Astrocyte of the spinal cord (primary cell): ENCODE data around the gene GOPC.

Experiments used
- DNase-seq: peaks from one replicate; pipeline ENCODE4 v3.0.0; 2011; ENCODE audit warnings: low read depth, low spot score
- H3K4me3 ChIP-seq: 2 replicates; pipeline ENCODE4 v1.5.1; 2011; ENCODE audit warnings: low read depth, mild to moderate bottlenecking, low read length, moderate library complexity
- CTCF ChIP-seq: IDR thresholded peaks from 2 replicates; pipeline ENCODE4 v1.5.1; 2012; ENCODE audit warnings: low read depth, mild to moderate bottlenecking, low read length, inconsistent platforms
- in situ Hi-C: cut with HindIII; loops from 2 replicates; pipeline ENCODE4 v1.10.0; 2017; ENCODE audit warnings: low sequenced_read_pairs

The GOPC gene

GRCh38 chr6:117595099-117595923 is 7.0 kb downstream of the GOPC start:
- no peak for TF ChIP-seq CTCF
- in situ Hi-C loops: no loop called here
- no peak overlapping the region for H3K4me3 ChIP-seq
- no peak for DNase-seq

GRCh38 chr6:117592983-117593759 is 9.1 kb downstream of the GOPC start:
- no peak overlapping the region for H3K4me3 ChIP-seq
- no peak for TF ChIP-seq CTCF
- no peak for DNase-seq
- in situ Hi-C loops: no loop called here

- DNase-seq: no peak
- TF ChIP-seq CTCF: no peak
- in situ Hi-C loops: no loop called here
- H3K4me3 ChIP-seq: no peak overlapping the region
Observed at GRCh38 chr6:117591405-117591804, 10.9 kb downstream of the GOPC start.

- DNase-seq: no peak
- in situ Hi-C loops: no loop called here
- TF ChIP-seq CTCF: no peak
Observed at GRCh38 chr6:117590447-117590846, 11.9 kb downstream of the GOPC start.

GRCh38 chr6:117585647-117586046 is 16.7 kb downstream of the GOPC start:
- no peak for DNase-seq
- in situ Hi-C loops: no loop called here
- H3K4me3 ChIP-seq: no peak overlapping the region
- TF ChIP-seq CTCF: no peak

More at GRCh38 chr6:117590447-117590846, 11.9 kb downstream of the GOPC start:
- H3K4me3 ChIP-seq: no peak overlapping the region

DNA sequence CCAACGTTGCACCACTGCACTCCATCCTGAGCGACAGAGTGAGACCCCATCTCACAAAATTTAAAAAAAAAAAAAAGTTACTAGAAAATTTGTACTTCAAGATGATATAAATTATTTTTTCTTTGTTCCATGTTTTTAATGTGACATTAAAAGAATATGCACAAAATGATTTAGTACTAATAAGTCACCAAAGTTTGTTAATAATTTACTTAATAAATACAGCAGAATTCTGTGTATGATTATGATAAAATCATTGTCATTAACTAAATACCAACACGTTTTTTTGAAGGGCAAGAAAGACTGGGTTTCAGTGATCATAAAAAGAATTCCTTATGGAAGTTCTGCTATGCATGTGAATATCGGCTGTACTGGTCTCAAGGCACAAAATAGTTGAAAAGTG is 28.1 kb downstream of the GOPC start:
- DNase-seq: no peak
- in situ Hi-C loops: no loop called here
- H3K4me3 ChIP-seq: no peak overlapping the region
- no peak for TF ChIP-seq CTCF
